Activated naive CD8-positive, alpha-beta T cell treated with anti-CD3 and anti-CD28 coated beads for 36 hours (primary cell): ENCODE data around the gene NUDT5. TPM values are rescaled to one million over a fixed set of nuclear protein-coding genes. Genes with fewer than 3 reads are reported as not detected.
"Not testable (repeated sequence)": the region's sequence is repeated elsewhere in the genome, so short reads cannot be mapped to it uniquely, and the experiment has no call there.

Experiments
- DNase-seq: peaks from one replicate; pipeline ENCODE4 v3.0.0; 2021
- H3K27ac Mint-ChIP-seq: one replicate; pipeline ENCODE4 v1.8.0; 2022; ENCODE audit warnings: mild to moderate bottlenecking, moderate library complexity, mixed read lengths
- H3K27me3 Mint-ChIP-seq: one replicate; pipeline ENCODE4 v1.8.0; 2022; ENCODE audit warnings: mild to moderate bottlenecking, mixed read lengths
- H3K36me3 Mint-ChIP-seq: one replicate; pipeline ENCODE4 v1.8.0; 2021; ENCODE audit warnings: mild to moderate bottlenecking, mixed read lengths
- H3K4me1 Mint-ChIP-seq: one replicate; pipeline ENCODE4 v1.8.0; 2021; ENCODE audit warnings: mixed read lengths
- H3K4me3 Mint-ChIP-seq: one replicate; pipeline ENCODE4 v1.8.0; 2022; ENCODE audit warnings: mild to moderate bottlenecking, moderate library complexity, mixed read lengths
- H3K9me3 Mint-ChIP-seq: one replicate; pipeline ENCODE4 v1.8.0; 2022; ENCODE audit warnings: mixed read lengths
- total RNA-seq, 2 experiments: library from RNA; stranded (reverse); gene quantifications; one replicate each; pipeline ENCODE4 v1.2.3, GENCODE V29; 2021

The NUDT5 gene
- total RNA-seq, 2 experiments from 2014 or later: 108 to 114 TPM

DNA sequence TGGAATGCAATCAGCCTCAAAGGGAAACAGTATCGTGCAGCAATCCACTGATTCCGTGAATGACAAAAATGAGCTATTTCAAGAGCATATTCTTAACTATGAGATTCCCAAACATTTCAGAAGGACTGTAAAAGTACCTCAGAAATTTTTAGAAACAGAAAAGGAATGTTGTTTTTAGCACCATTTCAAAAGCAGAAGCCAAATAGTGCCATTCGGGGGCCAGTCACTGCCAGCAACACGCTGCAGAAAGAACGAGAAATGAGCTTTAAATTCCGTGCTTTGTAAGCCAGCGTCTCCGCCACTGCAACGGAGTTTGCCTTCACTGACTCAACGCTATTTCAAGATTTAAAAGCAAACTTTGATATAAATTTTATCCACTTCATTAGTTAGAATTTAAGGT is 6.3 kb downstream of the NUDT5 start:
- peaks cover 35% of the 10 kb centered on the region for H3K36me3 Mint-ChIP-seq
- H3K4me3 Mint-ChIP-seq: no peak overlapping the region
- H3K4me1 Mint-ChIP-seq: peaks cover 26% of the 10 kb centered on the region
- no peaks in the 10 kb centered on the region for H3K9me3 Mint-ChIP-seq
- DNase-seq: no peak
- no peak overlapping the region for H3K27ac Mint-ChIP-seq
- H3K27me3 Mint-ChIP-seq: no peaks in the 10 kb centered on the region

GRCh38 chr10:12188656-12189055 is 7.0 kb downstream of the NUDT5 start:
- Mint-ChIP-seq H3K9me3 (no peaks in the 10 kb centered on the region), H3K4me3 (no peak overlapping the region), H3K27me3 (no peaks in the 10 kb centered on the region), H3K36me3 (peaks cover 31% of the 10 kb centered on the region), H3K4me1 (peaks cover 21% of the 10 kb centered on the region), H3K27ac (no peak overlapping the region)
- DNase-seq: no peak

DNA sequence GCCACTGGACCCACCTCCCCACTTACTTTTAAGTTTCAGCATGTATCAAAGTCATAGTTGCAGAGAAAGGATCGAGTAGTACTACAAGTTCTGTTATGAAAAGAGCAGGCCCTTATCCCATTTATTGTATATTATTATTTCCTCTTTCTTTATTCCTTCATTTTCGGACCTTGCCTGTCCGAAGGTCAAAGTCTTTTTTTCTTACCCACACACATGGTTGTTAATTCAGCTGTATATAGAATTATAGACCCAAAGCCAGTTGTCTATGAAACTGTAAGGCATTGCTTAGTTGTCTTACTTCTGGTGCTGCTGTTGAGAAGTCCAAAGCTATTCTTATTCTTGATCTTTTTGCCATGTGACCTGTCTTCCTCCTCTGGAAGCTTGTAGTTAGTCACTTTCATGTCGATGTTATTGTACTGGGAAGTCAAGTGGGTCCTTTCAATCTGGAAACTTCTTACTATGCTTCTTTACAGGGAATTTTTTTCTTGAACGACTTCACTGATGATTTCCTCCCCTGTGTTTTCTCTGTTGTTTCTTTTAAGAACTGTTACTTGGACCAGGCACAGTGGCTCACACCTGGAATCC is 8.3 kb downstream of the NUDT5 start:
- Mint-ChIP-seq H3K36me3 (peaks cover 37% of the 10 kb centered on the region), H3K9me3 (no peaks in the 10 kb centered on the region), H3K4me1 (peaks cover 18% of the 10 kb centered on the region), H3K4me3 (no peak overlapping the region), H3K27ac (peak overlapping the region; percentile 13), H3K27me3 (no peaks in the 10 kb centered on the region)
- no peak for DNase-seq

- Mint-ChIP-seq H3K27me3 (no peaks in the 10 kb centered on the region), H3K9me3 (no peaks in the 10 kb centered on the region), H3K36me3 (peaks cover 39% of the 10 kb centered on the region), H3K27ac (peak overlapping the region; percentile 76), H3K4me3 (no peak overlapping the region), H3K4me1 (peaks cover 17% of the 10 kb centered on the region)
- DNase-seq: no peak
Observed at GRCh38 chr10:12186323-12186722, 9.4 kb downstream of the NUDT5 start.

DNA sequence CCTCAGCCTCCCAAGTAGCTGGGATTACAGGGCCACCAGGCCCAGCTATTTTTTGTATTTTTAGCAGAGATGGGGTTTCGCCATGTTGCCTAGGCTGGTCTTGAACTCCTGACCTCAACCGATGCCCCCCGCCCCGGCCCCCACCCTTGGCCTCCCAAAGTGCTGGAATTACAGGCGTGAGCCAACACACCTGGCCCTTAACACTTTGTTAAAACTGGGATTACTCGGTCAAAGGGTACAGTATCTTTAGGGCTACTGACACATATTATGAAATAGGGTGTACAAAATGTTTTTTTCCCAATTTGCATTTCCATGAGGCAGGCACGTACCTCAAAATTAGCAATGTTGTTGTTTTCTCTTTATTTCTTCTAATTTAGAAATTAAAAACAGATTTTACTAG is 11.5 kb downstream of the NUDT5 start:
- Mint-ChIP-seq H3K4me1 (peaks cover 29% of the 10 kb centered on the region), H3K4me3 (no peak overlapping the region), H3K27ac (no peak overlapping the region), H3K27me3 (no peaks in the 10 kb centered on the region), H3K9me3 (no peaks in the 10 kb centered on the region), H3K36me3 (peaks cover 36% of the 10 kb centered on the region)
- no peak for DNase-seq

DNA sequence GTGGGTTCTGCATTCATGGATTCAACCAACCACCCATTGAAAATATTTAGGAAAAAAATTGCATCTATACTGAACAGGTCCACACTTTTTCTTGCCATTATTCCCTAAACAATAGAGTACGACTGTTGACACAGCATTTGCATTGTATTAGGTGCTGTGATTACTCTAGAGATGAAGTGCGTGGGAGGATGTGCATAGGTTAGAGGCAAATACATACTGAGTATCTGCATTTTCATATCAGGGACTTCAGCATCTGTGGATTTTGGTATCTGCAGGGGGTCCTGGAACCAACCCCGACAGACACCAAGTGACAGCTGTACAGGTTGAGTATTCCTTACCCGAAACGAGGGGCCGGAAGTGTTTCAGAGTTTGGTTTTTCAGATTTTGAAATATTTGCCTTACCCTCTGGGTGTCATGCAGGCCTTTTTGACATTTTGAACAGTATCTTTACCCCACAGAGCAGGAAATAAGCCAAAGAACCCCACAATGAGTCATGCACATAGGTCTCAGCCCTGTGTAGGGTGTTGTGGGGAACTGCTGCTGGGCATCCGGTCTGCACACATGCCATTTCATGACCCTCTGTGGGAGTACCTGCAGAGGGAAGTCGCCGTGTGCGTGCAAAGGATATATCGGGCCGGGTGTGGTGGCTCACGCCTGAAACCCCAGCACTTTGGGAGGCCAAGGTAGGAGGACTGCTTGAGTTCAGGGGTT is 14.5 kb downstream of the NUDT5 start:
- H3K27ac Mint-ChIP-seq: peak overlapping the region; percentile 87
- H3K4me1 Mint-ChIP-seq: peaks cover 20% of the 10 kb centered on the region
- H3K4me3 Mint-ChIP-seq: no peak overlapping the region
- no peaks in the 10 kb centered on the region for H3K27me3 Mint-ChIP-seq
- H3K9me3 Mint-ChIP-seq: no peaks in the 10 kb centered on the region
- peaks cover 25% of the 10 kb centered on the region for H3K36me3 Mint-ChIP-seq
- DNase-seq: peak; percentile 74

GRCh38 chr10:12180221-12180974 is 15.3 kb downstream of the NUDT5 start:
- Mint-ChIP-seq H3K4me3 (no peak overlapping the region), H3K27ac (peak overlapping the region; percentile 87), H3K4me1 (peaks cover 16% of the 10 kb centered on the region), H3K27me3 (no peaks in the 10 kb centered on the region), H3K9me3 (no peaks in the 10 kb centered on the region), H3K36me3 (peaks cover 21% of the 10 kb centered on the region)
- no peak for DNase-seq

GRCh38 chr10:12179606-12180170 is 16.0 kb downstream of the NUDT5 start:
- Mint-ChIP-seq H3K4me3 (no peak overlapping the region), H3K27ac (no peak overlapping the region)
- no peak for DNase-seq

DNA sequence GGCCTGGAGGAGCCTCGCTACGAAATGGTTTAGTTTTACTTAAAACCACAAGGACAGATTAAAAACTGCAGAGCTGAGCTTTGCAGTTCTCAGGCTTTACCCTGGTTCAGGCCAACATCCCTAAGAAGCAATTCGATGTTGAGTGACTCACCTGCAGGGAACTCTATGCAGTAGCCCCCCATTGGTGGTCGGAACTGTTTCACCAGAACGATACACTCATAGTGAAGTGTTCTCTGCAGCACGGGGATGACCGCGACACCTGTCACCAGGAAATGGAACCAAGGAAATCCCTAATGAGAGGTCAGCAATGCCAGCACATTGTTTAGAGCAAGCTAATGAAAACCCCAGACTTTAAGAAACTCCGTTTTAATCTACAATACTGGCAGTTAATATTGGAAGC is 18.0 kb downstream of the NUDT5 start:
- peaks cover 16% of the 10 kb centered on the region for H3K4me1 Mint-ChIP-seq
- DNase-seq: no peak
- H3K4me3 Mint-ChIP-seq: no peak overlapping the region
- H3K36me3 Mint-ChIP-seq: peaks cover 25% of the 10 kb centered on the region
- no peaks in the 10 kb centered on the region for H3K9me3 Mint-ChIP-seq
- no peak overlapping the region for H3K27ac Mint-ChIP-seq
- H3K27me3 Mint-ChIP-seq: no peaks in the 10 kb centered on the region

More at GRCh38 chr10:12179606-12180170, 16.0 kb downstream of the NUDT5 start:
- no peaks in the 10 kb centered on the region for H3K27me3 Mint-ChIP-seq
- peaks cover 16% of the 10 kb centered on the region for H3K4me1 Mint-ChIP-seq
- peaks cover 22% of the 10 kb centered on the region for H3K36me3 Mint-ChIP-seq
- H3K9me3 Mint-ChIP-seq: no peaks in the 10 kb centered on the region

DNA sequence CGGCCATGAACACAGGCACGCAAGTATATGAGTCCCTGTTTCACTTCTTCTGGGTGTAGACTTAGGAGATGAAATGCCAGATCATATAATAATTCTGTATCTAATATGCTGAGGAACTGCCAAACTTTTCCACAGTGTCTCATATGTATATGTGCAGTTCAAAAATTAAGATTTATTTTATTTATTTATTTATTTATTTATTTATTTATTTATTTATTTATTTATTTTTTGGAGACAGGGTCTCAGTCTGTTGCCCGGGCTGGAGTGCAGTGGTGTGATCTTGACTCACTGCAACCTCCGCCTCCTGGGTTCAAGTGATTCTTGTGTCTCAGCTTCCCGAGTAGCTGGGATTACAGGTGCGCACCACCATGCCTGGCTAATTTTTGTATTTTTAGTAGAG is 24.2 kb downstream of the NUDT5 start:
- not testable (repeated sequence) for DNase-seq, H3K4me3 Mint-ChIP-seq, H3K9me3 Mint-ChIP-seq, H3K27me3 Mint-ChIP-seq, H3K27ac Mint-ChIP-seq, H3K4me1 Mint-ChIP-seq
- H3K36me3 Mint-ChIP-seq: peaks cover 27% of the 10 kb centered on the region

- Mint-ChIP-seq H3K27me3 (no peaks in the 10 kb centered on the region), H3K4me3 (no peak overlapping the region), H3K27ac (no peak overlapping the region), H3K36me3 (peaks cover 14% of the 10 kb centered on the region), H3K4me1 (no peaks in the 10 kb centered on the region), H3K9me3 (no peaks in the 10 kb centered on the region)
- DNase-seq: no peak
Observed at GRCh38 chr10:12165999-12166775, 29.5 kb downstream of the NUDT5 start.

DNA sequence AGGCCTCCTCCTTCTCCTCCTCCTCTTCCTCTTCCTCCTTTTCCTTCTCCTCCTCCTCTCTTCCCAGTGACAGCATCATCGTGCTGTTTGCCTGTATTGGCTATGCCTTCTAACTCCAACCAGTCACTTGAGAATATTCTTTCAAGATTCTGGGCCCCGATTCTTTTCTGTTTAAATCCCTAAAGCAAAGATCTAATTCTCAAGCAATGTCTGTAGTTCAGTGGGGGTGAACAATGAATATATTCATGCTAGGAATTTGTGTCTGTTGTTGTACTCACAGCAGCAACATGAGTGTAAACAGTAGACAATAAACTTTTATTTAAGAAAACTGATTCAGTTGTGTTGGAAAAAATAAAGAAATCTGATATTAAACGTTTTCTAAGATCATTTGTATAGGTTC is 30.7 kb downstream of the NUDT5 start:
- Mint-ChIP-seq H3K9me3 (no peaks in the 10 kb centered on the region), H3K36me3 (peaks cover 12% of the 10 kb centered on the region), H3K27ac (no peak overlapping the region)

DNA sequence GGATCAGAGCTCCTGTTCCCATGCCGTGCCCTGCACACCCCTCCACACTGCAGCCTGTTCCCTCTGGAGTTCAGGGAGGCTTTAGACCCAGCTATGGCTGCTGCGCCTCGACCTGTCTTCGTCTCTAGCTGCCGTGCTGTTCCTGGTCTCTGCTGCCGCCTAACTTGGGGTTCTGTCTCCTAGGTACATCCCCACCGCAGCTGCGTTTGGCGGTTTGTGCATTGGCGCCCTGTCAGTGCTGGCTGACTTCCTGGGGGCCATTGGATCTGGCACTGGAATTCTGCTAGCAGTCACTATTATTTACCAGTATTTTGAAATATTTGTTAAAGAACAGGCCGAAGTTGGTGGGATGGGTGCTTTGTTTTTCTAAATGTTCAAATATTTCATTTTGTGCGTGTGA is 31.6 kb downstream of the NUDT5 start:
- peaks cover 10% of the 10 kb centered on the region for H3K36me3 Mint-ChIP-seq
- no peaks in the 10 kb centered on the region for H3K27me3 Mint-ChIP-seq
- H3K4me1 Mint-ChIP-seq: no peaks in the 10 kb centered on the region
- H3K4me3 Mint-ChIP-seq: no peak overlapping the region
- no peaks in the 10 kb centered on the region for H3K9me3 Mint-ChIP-seq
- DNase-seq: no peak
- H3K27ac Mint-ChIP-seq: no peak overlapping the region

More for the DNA sequence above, 30.7 kb downstream of the NUDT5 start:
- Mint-ChIP-seq H3K4me3 (no peak overlapping the region), H3K27me3 (no peaks in the 10 kb centered on the region), H3K4me1 (no peaks in the 10 kb centered on the region)
- no peak for DNase-seq

- Mint-ChIP-seq H3K27me3 (no peaks in the 10 kb centered on the region), H3K9me3 (no peaks in the 10 kb centered on the region), H3K4me3 (no peak overlapping the region), H3K36me3 (peaks cover 10% of the 10 kb centered on the region), H3K27ac (no peak overlapping the region), H3K4me1 (no peaks in the 10 kb centered on the region)
- no peak for DNase-seq
Observed at GRCh38 chr10:12162927-12163326, 32.8 kb downstream of the NUDT5 start.

DNA sequence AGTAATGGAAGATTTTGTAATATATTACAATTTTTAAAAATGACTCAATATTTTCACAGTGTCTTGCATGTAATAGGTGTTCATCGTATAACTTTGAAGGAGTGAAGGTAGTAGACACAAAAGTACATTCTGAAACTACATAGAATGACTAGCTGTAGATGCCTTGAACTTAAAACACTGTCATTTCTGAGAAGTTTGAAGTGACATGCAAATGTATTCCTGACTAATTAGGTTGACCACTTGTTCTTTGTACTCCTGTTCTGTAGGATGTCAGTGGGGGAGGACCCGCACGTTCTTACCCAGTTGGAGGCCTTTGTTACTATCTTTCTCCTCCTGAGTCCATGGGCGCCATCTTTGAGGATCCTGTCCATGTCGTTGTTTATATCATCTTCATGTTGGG is 35.0 kb downstream of the NUDT5 start:
- Mint-ChIP-seq H3K4me1 (no peaks in the 10 kb centered on the region), H3K4me3 (no peak overlapping the region), H3K36me3 (peaks cover 11% of the 10 kb centered on the region), H3K27me3 (no peaks in the 10 kb centered on the region), H3K9me3 (no peaks in the 10 kb centered on the region), H3K27ac (no peak overlapping the region)
- no peak for DNase-seq
